Progenitor cell of endocrine pancreas (in vitro differentiated cells): ENCODE results near the gene TBCD. TPM values are rescaled to one million over a fixed set of nuclear protein-coding genes. Genes with fewer than 3 reads are reported as not detected.

ENCODE experiments used
- DNase-seq: peaks from one replicate; pipeline ENCODE4 v3.0.0; 2021; ENCODE audit warnings: low spot score; ENCODE audit not compliant: unreplicated experiment
- H3K27ac Mint-ChIP-seq: 2 replicates; pipeline ENCODE4 v1.8.0; 2021; ENCODE audit warnings: mild to moderate bottlenecking, moderate library complexity, mixed read lengths
- H3K27me3 Mint-ChIP-seq: 2 replicates; pipeline ENCODE4 v1.8.0; 2021; ENCODE audit warnings: mixed read lengths
- H3K36me3 Mint-ChIP-seq: 2 replicates; pipeline ENCODE4 v1.8.0; 2022; ENCODE audit warnings: mixed read lengths; ENCODE audit not compliant: insufficient read depth
- H3K4me1 Mint-ChIP-seq: 2 replicates; pipeline ENCODE4 v1.8.0; 2021; ENCODE audit warnings: low read depth, mixed read lengths
- H3K4me3 Mint-ChIP-seq: 2 replicates; pipeline ENCODE4 v1.8.0; 2021; ENCODE audit warnings: low read depth, mild to moderate bottlenecking, moderate library complexity, mixed read lengths
- H3K9me3 Mint-ChIP-seq: 2 replicates; pipeline ENCODE4 v1.8.0; 2021; ENCODE audit warnings: low read depth, mixed read lengths
- total RNA-seq: library from RNA; stranded (reverse); gene quantifications from 2 replicates; pipeline ENCODE4 v1.2.1, GENCODE V29; 2021
- TF ChIP-seq, protein P1 (sequence below): fragments of 200-600 bp; sonication (generic); IDR thresholded peaks from one replicate; pipeline ENCODE4 v1.5.0; 2021; ENCODE audit warnings: antibody characterized with exemption, mild to moderate bottlenecking; ENCODE audit not compliant: unreplicated experiment

TBCD gene
- total RNA-seq, 1 donor from 2014 or later, result 95.6 TPM

- Mint-ChIP-seq H3K4me1 (no peaks in the 10 kb centered on the region), H3K36me3 (peaks cover 24% of the 10 kb centered on the region), H3K4me3 (no peak overlapping the region), H3K9me3 (peaks cover 2% of the 10 kb centered on the region), H3K27ac (no peak overlapping the region), H3K27me3 (no peaks in the 10 kb centered on the region)
- TF ChIP-seq, protein P1, sequence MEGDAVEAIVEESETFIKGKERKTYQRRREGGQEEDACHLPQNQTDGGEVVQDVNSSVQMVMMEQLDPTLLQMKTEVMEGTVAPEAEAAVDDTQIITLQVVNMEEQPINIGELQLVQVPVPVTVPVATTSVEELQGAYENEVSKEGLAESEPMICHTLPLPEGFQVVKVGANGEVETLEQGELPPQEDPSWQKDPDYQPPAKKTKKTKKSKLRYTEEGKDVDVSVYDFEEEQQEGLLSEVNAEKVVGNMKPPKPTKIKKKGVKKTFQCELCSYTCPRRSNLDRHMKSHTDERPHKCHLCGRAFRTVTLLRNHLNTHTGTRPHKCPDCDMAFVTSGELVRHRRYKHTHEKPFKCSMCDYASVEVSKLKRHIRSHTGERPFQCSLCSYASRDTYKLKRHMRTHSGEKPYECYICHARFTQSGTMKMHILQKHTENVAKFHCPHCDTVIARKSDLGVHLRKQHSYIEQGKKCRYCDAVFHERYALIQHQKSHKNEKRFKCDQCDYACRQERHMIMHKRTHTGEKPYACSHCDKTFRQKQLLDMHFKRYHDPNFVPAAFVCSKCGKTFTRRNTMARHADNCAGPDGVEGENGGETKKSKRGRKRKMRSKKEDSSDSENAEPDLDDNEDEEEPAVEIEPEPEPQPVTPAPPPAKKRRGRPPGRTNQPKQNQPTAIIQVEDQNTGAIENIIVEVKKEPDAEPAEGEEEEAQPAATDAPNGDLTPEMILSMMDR, result no peak
- DNase-seq, result no peak
Measured at GRCh38 chr17:82814834-82815233, 63.0 kb downstream of the TBCD start.

DNA sequence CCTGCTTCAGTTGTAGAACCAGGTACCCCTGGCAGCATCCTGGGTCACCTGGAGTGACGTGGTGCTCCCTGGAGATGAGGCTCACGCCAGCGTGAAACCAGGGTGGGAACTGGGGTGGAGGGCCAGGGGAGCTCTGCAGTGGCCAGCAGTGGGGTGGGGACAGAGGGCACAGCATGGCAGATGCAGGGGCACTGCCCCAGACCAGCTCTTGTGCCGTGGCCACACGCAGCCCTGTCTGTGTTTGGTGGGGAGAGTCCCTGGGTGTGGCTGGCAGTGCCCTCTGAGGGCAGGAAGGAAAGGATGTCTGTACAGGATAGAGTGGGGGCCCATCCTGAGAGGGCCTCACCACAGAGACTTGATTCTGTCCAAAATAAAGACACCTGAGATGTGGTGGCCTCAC, 63.5 kb downstream of the TBCD start:
- Mint-ChIP-seq H3K36me3 (peaks cover 27% of the 10 kb centered on the region), H3K9me3 (peaks cover 5% of the 10 kb centered on the region), H3K27ac (no peak overlapping the region), H3K4me1 (no peaks in the 10 kb centered on the region), H3K27me3 (no peaks in the 10 kb centered on the region), H3K4me3 (no peak overlapping the region)
- TF ChIP-seq, protein P1, result no peak
- DNase-seq, result no peak

- H3K36me3 Mint-ChIP-seq, result peaks cover 30% of the 10 kb centered on the region
- H3K9me3 Mint-ChIP-seq, result peaks cover 8% of the 10 kb centered on the region
Measured at GRCh38 chr17:82815790-82816305, 64.0 kb downstream of the TBCD start.

GRCh38 chr17:82816358-82816757, 64.5 kb downstream of the TBCD start:
- Mint-ChIP-seq H3K4me1 (no peaks in the 10 kb centered on the region), H3K4me3 (no peak overlapping the region), H3K27ac (no peak overlapping the region), H3K36me3 (peaks cover 33% of the 10 kb centered on the region), H3K27me3 (no peaks in the 10 kb centered on the region), H3K9me3 (peaks cover 11% of the 10 kb centered on the region)
- TF ChIP-seq, protein P1, result no peak
- DNase-seq, result no peak

More at GRCh38 chr17:82815790-82816305, 64.0 kb downstream of the TBCD start:
- Mint-ChIP-seq H3K4me3 (no peak overlapping the region), H3K27ac (no peak overlapping the region), H3K4me1 (no peaks in the 10 kb centered on the region), H3K27me3 (no peaks in the 10 kb centered on the region)
- TF ChIP-seq, protein P1, result no peak
- DNase-seq, result no peak

GRCh38 chr17:82817947-82818346, 66.1 kb downstream of the TBCD start:
- TF ChIP-seq, protein P1, result no peak
- no peak overlapping the region for H3K27ac Mint-ChIP-seq
- H3K36me3 Mint-ChIP-seq, result peaks cover 41% of the 10 kb centered on the region
- H3K9me3 Mint-ChIP-seq, result peaks cover 11% of the 10 kb centered on the region
- H3K27me3 Mint-ChIP-seq, result no peaks in the 10 kb centered on the region
- H3K4me1 Mint-ChIP-seq, result no peaks in the 10 kb centered on the region
- DNase-seq, result no peak
- H3K4me3 Mint-ChIP-seq, result no peak overlapping the region
